SK-N-SH (cell line): ENCODE data around the gene SERP2. TPM values are rescaled to one million over a fixed set of nuclear protein-coding genes. Genes with fewer than 3 reads are reported as not detected.

Source experiments
- CTCF ChIA-PET: fragments of 300-600, 350-600 bp; formaldehyde crosslinking; extraction: SDS; loops from one replicate; lab custom pipeline; 2021; lab: Yijun Ruan, JAX
- POLR2A ChIA-PET: fragments of 350-600 bp; sonication (Branson Sonifier 250); formaldehyde crosslinking; extraction: SDS; loops from one replicate; lab custom pipeline; 2020; ENCODE audit warnings: antibody characterized with exemption, inconsistent platforms; lab: Yijun Ruan, JAX
- DNase-seq: peaks from one replicate; pipeline ENCODE4 v3.0.0; 2012
- H2AFZ ChIP-seq: fragments of 200-600 bp; sonication (generic); 2 replicates; pipeline ENCODE4 v1.8.1; 2016; ENCODE audit warnings: antibody characterized with exemption, mild to moderate bottlenecking, low read depth
- H3F3A ChIP-seq: fragments of 200-600 bp; sonication (generic); replicated peaks from 2 replicates; pipeline ENCODE3; 2016; ENCODE audit warnings: antibody characterized with exemption, mild to moderate bottlenecking; ENCODE audit not compliant: insufficient read depth
- H3K27ac ChIP-seq, 2 experiments: fragments of 200-500 bp in 1 of 2; fragments of 200-600 bp in 1 of 2; sonication (Bioruptor generic) in 1 of 2; sonication (generic), shearing (Covaris generic) in 1 of 2; 2 replicates each; pipeline versions ENCODE4 v1.5.1 to v1.6.1; 2014 to 2016; ENCODE audit warnings: low read depth in 2 of 2, inconsistent platforms in 1 of 2, low read length in 1 of 2, mild to moderate bottlenecking in 1 of 2, mixed read lengths in 1 of 2
- H3K27me3 ChIP-seq: fragments of 200-600 bp; sonication (generic), shearing (Covaris generic); 2 replicates; pipeline ENCODE4 v1.6.1; 2016; ENCODE audit warnings: mixed run types; ENCODE audit not compliant: insufficient read depth
- H3K36me3 ChIP-seq, 2 experiments: fragments of 200-500 bp in 1 of 2; fragments of 200-600 bp in 1 of 2; sonication (Bioruptor generic) in 1 of 2; sonication (generic) in 1 of 2; replicated peaks in 1 of 2; 2 replicates each; pipeline versions ENCODE3 to v1.5.1; 2014 to 2016; ENCODE audit warnings: low read length in 1 of 2, mild to moderate bottlenecking in 1 of 2; ENCODE audit not compliant: insufficient read depth in 2 of 2, control insufficient read depth in 1 of 2
- H3K4me1 ChIP-seq, 2 experiments: fragments of 200-500 bp in 1 of 2; fragments of 200-600 bp in 1 of 2; sonication (Bioruptor generic) in 1 of 2; sonication (generic), shearing (Covaris generic) in 1 of 2; 2 replicates each; pipeline versions ENCODE4 v1.5.1 to v1.6.1; 2014 to 2016; ENCODE audit warnings: low read depth in 1 of 2, low read length in 1 of 2, mixed run types in 1 of 2; ENCODE audit not compliant: insufficient read depth in 2 of 2, control insufficient read depth in 1 of 2
- H3K4me2 ChIP-seq: fragments of 200-600 bp; sonication (generic), shearing (Covaris generic); 2 replicates; pipeline ENCODE4 v1.6.1; 2017; ENCODE audit warnings: mixed run types
- H3K4me3 ChIP-seq, 2 experiments: fragments of 200-500 bp in 1 of 2; fragments of 200-600 bp in 1 of 2; sonication (Bioruptor generic) in 1 of 2; sonication (generic), shearing (Covaris generic) in 1 of 2; 2 replicates each; pipeline versions ENCODE4 v1.5.1 to v1.8.1; 2014 to 2016; ENCODE audit warnings: low read depth in 2 of 2, inconsistent platforms in 1 of 2, low read length in 1 of 2, mild to moderate bottlenecking in 1 of 2, mixed read lengths in 1 of 2, moderate library complexity in 1 of 2
- H3K79me2 ChIP-seq: fragments of 200-600 bp; sonication (generic); 2 replicates; pipeline ENCODE4 v1.8.1; 2017; ENCODE audit warnings: mild to moderate bottlenecking; ENCODE audit not compliant: insufficient read depth
- H3K9ac ChIP-seq: fragments of 200-600 bp; sonication (generic); 2 replicates; pipeline ENCODE4 v1.6.1; 2017; ENCODE audit warnings: mixed run types
- H3K9me2 ChIP-seq: fragments of 200-600 bp; sonication (generic); 2 replicates; pipeline ENCODE4 v1.6.1; 2017; ENCODE audit warnings: mixed run types
- H3K9me3 ChIP-seq: fragments of 200-600 bp; sonication (generic); 2 replicates; pipeline ENCODE4 v1.6.1; 2017; ENCODE audit warnings: mixed run types, mild to moderate bottlenecking, moderate library complexity
- H4K20me1 ChIP-seq: fragments of 200-600 bp; sonication (generic); 2 replicates; pipeline ENCODE4 v1.6.1; 2017; ENCODE audit warnings: mild to moderate bottlenecking, mixed run types; ENCODE audit not compliant: insufficient read depth
- FOSL2 ChIP-seq: IDR thresholded peaks from 2 replicates; pipeline ENCODE4 v1.4.0; 2012; ENCODE audit warnings: low read depth, mild to moderate bottlenecking, moderate library complexity, borderline replicate concordance
- GABPA ChIP-seq: IDR thresholded peaks from 2 replicates; pipeline ENCODE4 v1.4.0; 2012; ENCODE audit warnings: low read depth, mild to moderate bottlenecking
- GATA2 ChIP-seq: sonication (generic); formaldehyde crosslinking; IDR thresholded peaks from 2 replicates; pipeline ENCODE4 v1.5.0; 2020; ENCODE audit warnings: mild to moderate bottlenecking, missing genetic modification reagents
- IRF3 ChIP-seq: fragments of 150-350 bp; IDR thresholded peaks from 2 replicates; pipeline ENCODE4 v1.6.1; 2016; ENCODE audit warnings: mild to moderate bottlenecking, low read depth, low read length
- MAX ChIP-seq: IDR thresholded peaks from 2 replicates; pipeline ENCODE4 v1.4.0; 2012; ENCODE audit warnings: low read depth
- MEF2A ChIP-seq: IDR thresholded peaks from 2 replicates; pipeline ENCODE4 v1.4.0; 2012; ENCODE audit warnings: low read depth, borderline replicate concordance
- MXI1 ChIP-seq: IDR thresholded peaks from 2 replicates; pipeline ENCODE4 v1.6.1; 2012; ENCODE audit warnings: mild to moderate bottlenecking, low read depth, low read length, improper control_type of control experiment
- NFIC ChIP-seq: IDR thresholded peaks from 2 replicates; pipeline ENCODE4 v1.4.0; 2012; ENCODE audit warnings: borderline replicate concordance
- REST ChIP-seq: IDR thresholded peaks from 2 replicates; pipeline ENCODE4 v1.6.1; 2012; ENCODE audit warnings: mild to moderate bottlenecking, low read depth, low read length, moderate library complexity
- RFX5 ChIP-seq: IDR thresholded peaks from 2 replicates; pipeline ENCODE4 v1.6.1; 2012; ENCODE audit warnings: mild to moderate bottlenecking, improper control_type of control experiment, low read length
- RXRA ChIP-seq: IDR thresholded peaks from 2 replicates; pipeline ENCODE4 v1.4.0; 2012; ENCODE audit warnings: low read depth, mild to moderate bottlenecking, borderline replicate concordance
- SMC3 ChIP-seq: IDR thresholded peaks from 2 replicates; pipeline ENCODE4 v1.6.1; 2012; ENCODE audit warnings: low read depth, low read length, improper control_type of control experiment
- TAF1 ChIP-seq: IDR thresholded peaks from 2 replicates; pipeline ENCODE4 v1.6.1; 2012; ENCODE audit warnings: low read depth, mild to moderate bottlenecking, low read length, moderate library complexity, borderline replicate concordance
- TCF12 ChIP-seq: IDR thresholded peaks from 2 replicates; pipeline ENCODE4 v1.4.0; 2012
- TEAD4 ChIP-seq: IDR thresholded peaks from 2 replicates; pipeline ENCODE4 v1.4.0; 2012; ENCODE audit warnings: mild to moderate bottlenecking, borderline replicate concordance; ENCODE audit not compliant: insufficient read depth
- USF1 ChIP-seq: IDR thresholded peaks from 2 replicates; pipeline ENCODE4 v1.4.0; 2012; ENCODE audit warnings: low read depth, borderline replicate concordance
- USF2 ChIP-seq: fragments of 150-350 bp; IDR thresholded peaks from 2 replicates; pipeline ENCODE4 v1.6.1; 2017; ENCODE audit warnings: antibody characterized with exemption, low read length, low read depth, borderline replicate concordance
- YY1 ChIP-seq: IDR thresholded peaks from 2 replicates; pipeline ENCODE4 v1.4.0; 2012; ENCODE audit warnings: low read depth, mild to moderate bottlenecking
- WGBS: methylation state at CpG from one replicate; pipeline ENCODE4 v1.1.6; 2017; ENCODE audit warnings: low lambda C conversion rate; 5-methylcytosine and 5-hydroxymethylcytosine counted together
- polyA plus RNA-seq, 3 experiments: library from polyadenylated mRNA; depleted of rRNA; stranded (reverse); fragments of >200 nt; gene quantifications; 2 replicates each; pipeline ENCODE4 v1.2.3, GENCODE V29; 2012

SERP2 gene
- polyA plus RNA-seq, 1 of the 3 experiments (the other 2 are of a cell fraction), result 4.9 TPM

- WGBS, result 20% methylated on average over 4 of the region's 4 CpGs
- no peak for DNase-seq
- peak overlapping the region; percentile 59 to 83 for H3K4me3 ChIP-seq
- CTCF ChIA-PET, result interaction anchor here (1.0 to 1.3 kb wide), 3 partner anchors 12 to 529 kb away, joined by 3 to 6 read pairs (median 4); no protein-coding TSS in a partner anchor
- peak overlapping the region; percentile 81 to 94 for H3K27ac ChIP-seq
- no peaks in the 10 kb centered on the region for H3K9me2 ChIP-seq
- no peaks in the 10 kb centered on the region for H3K9me3 ChIP-seq
- H3K4me1 ChIP-seq, result peaks cover 11 to 28% of the 10 kb centered on the region in 2 experiments; a peak in 3 of 4 replicates
- no peaks in the 10 kb centered on the region for H3K27me3 ChIP-seq
- H3K36me3 ChIP-seq, result peaks cover 26 to 37% of the 10 kb centered on the region in 2 experiments
- POLR2A ChIA-PET, result interaction anchor here (0.9 to 4.9 kb wide), 7 partner anchors 27 to 513 kb away, joined by 3 to 59 read pairs (median 16); partner anchors contain the start of gene SERP2
- peak overlapping the region; percentile 79 for H3K4me2 ChIP-seq
- peaks cover 48% of the 10 kb centered on the region for H3F3A ChIP-seq
- TF ChIP-seq TAF1 (no peak), USF2 (no peak), REST (no peak), RFX5 (no peak), YY1 (no peak), NFIC (no peak)
- H3K9ac ChIP-seq, result peak overlapping the region; percentile 98; the same call in 1 of the 2 replicates
- H2AFZ ChIP-seq, result no peak overlapping the region
- peaks cover 41% of the 10 kb centered on the region for H3K79me2 ChIP-seq
- peaks cover 17% of the 10 kb centered on the region; the same call in 1 of the 2 replicates for H4K20me1 ChIP-seq
Observed at GRCh38 chr13:44434766-44435141, 61.1 kb downstream of the SERP2 start.

GRCh38 chr13:44435142-44435918 is 61.7 kb downstream of the SERP2 start:
- Histone ChIP-seq H3K9ac (peak overlapping the region; percentile 98), H3K4me1 (peaks cover 16 to 28% of the 10 kb centered on the region in 2 experiments; a peak in 3 of 4 replicates), H3K4me3 (peak overlapping the region; percentile 83 to 92), H3K27ac (peak overlapping the region; percentile 94 to 98), H3K27me3 (no peaks in the 10 kb centered on the region), H3K4me2 (peak overlapping the region; percentile 79), H2AFZ (no peak overlapping the region; the same call in 1 of the 2 replicates), H3K79me2 (peaks cover 47% of the 10 kb centered on the region), H3F3A (peaks cover 50% of the 10 kb centered on the region), H3K9me3 (no peaks in the 10 kb centered on the region), H3K36me3 (peaks cover 26 to 37% of the 10 kb centered on the region in 2 experiments), H4K20me1 (peaks cover 17% of the 10 kb centered on the region; the same call in 1 of the 2 replicates), H3K9me2 (no peaks in the 10 kb centered on the region)
- under 1% methylated on average over 32 of the region's 51 CpGs for WGBS
- ChIA-PET CTCF (interaction anchor here (0.9 to 10.4 kb wide), 6 partner anchors 12 to 530 kb away, joined by 3 to 158 read pairs (median 7); no protein-coding TSS in a partner anchor), POLR2A (interaction anchor here (0.9 to 4.9 kb wide), 8 partner anchors 28 to 514 kb away, joined by 3 to 59 read pairs (median 14); partner anchors contain the start of gene SERP2)
- peak; percentile 93 for DNase-seq
- TF ChIP-seq TAF1, result no peak; the same call in 1 of the 2 replicates
- peak; percentile 33; the same call in 1 of the 2 replicates for TF ChIP-seq TCF12
- peak; percentile 21; the same call in 1 of the 2 replicates for TF ChIP-seq IRF3
- no peak for TF ChIP-seq FOSL2
- TF ChIP-seq TEAD4, result no peak
- no peak for TF ChIP-seq GATA2
- no peak for TF ChIP-seq GABPA
- no peak for TF ChIP-seq USF1
- TF ChIP-seq MAX, result peak; percentile 76
- TF ChIP-seq MXI1, result peak; percentile 59; the same call in 1 of the 2 replicates
- TF ChIP-seq SMC3, result 0 out of 2 replicates have a peak, but pooled peaks have one; percentile 3
- TF ChIP-seq MEF2A, result peak; percentile 95
- no peak for TF ChIP-seq RXRA
